GM23338 (cell line): ENCODE measurements around the gene NCF4. TPM values are rescaled to one million over a fixed set of nuclear protein-coding genes. Genes with fewer than 3 reads are reported as not detected.
A peak's percentile ranks its signal among the peaks of the same experiment; 100 is the strongest.

Source experiments
- ATAC-seq: fragments of 200-7000 bp; cut with Tn5 transposase; 3 replicates; pipeline ENCODE4 v1.9.1; 2020
- DNase-seq: peaks from one replicate; pipeline ENCODE4 v3.0.0-alpha.2; 2015; ENCODE audit warnings: low spot score
- H2AFZ ChIP-seq: fragments of 200-600 bp; sonication (generic); 2 replicates; pipeline ENCODE4 v1.8.0; 2016; ENCODE audit warnings: antibody characterized with exemption, mild to moderate bottlenecking, moderate library complexity
- H3F3A ChIP-seq: fragments of 200-600 bp; sonication (generic); replicated peaks from 2 replicates; pipeline ENCODE4 v1.8.0; 2017; ENCODE audit warnings: antibody characterized with exemption, mixed run types, low read depth
- H3K27ac ChIP-seq: fragments of 200-600 bp; sonication (generic); 2 replicates; pipeline ENCODE4 v1.6.1; 2016; ENCODE audit warnings: low read depth
- H3K27me3 ChIP-seq: fragments of 200-600 bp; sonication (generic); 2 replicates; pipeline ENCODE4 v1.8.0; 2016; ENCODE audit warnings: mild to moderate bottlenecking, mixed run types, moderate library complexity; ENCODE audit not compliant: insufficient read depth
- H3K36me3 ChIP-seq: fragments of 200-600 bp; sonication (generic); 2 replicates; pipeline ENCODE4 v1.8.0; 2016; ENCODE audit warnings: mild to moderate bottlenecking; ENCODE audit not compliant: insufficient read depth
- H3K4me1 ChIP-seq: fragments of 200-600 bp; sonication (generic); 2 replicates; pipeline ENCODE4 v1.8.0; 2016; ENCODE audit warnings: mild to moderate bottlenecking, moderate library complexity; ENCODE audit not compliant: insufficient read depth
- H3K4me2 ChIP-seq: fragments of 200-600 bp; sonication (generic); 2 replicates; pipeline ENCODE4 v1.7.1; 2017; ENCODE audit warnings: mixed run types
- H3K4me3 ChIP-seq: fragments of 200-600 bp; sonication (generic); 2 replicates; pipeline ENCODE4 v1.6.1; 2016; ENCODE audit warnings: mixed run types
- H3K79me2 ChIP-seq: fragments of 200-600 bp; sonication (generic); replicated peaks from 2 replicates; pipeline ENCODE4 v1.8.0; 2017; ENCODE audit warnings: mild to moderate bottlenecking; ENCODE audit not compliant: insufficient read depth
- H3K9me2 ChIP-seq: fragments of 200-600 bp; sonication (generic); 2 replicates; pipeline ENCODE4 v1.8.0; 2017; ENCODE audit not compliant: insufficient read depth
- H4K20me1 ChIP-seq: fragments of 200-600 bp; sonication (generic); replicated peaks from 2 replicates; pipeline ENCODE4 v1.8.0; 2017; ENCODE audit warnings: mild to moderate bottlenecking; ENCODE audit not compliant: insufficient read depth
- H3K27ac Mint-ChIP-seq: 2 replicates; pipeline ENCODE4 v1.8.0; 2020; ENCODE audit warnings: inconsistent platforms, mild to moderate bottlenecking, moderate library complexity, mixed read lengths
- H3K27me3 Mint-ChIP-seq: 3 replicates; pipeline ENCODE4 v1.8.0; 2022; ENCODE audit warnings: low read depth, mild to moderate bottlenecking, moderate library complexity, mixed read lengths, inconsistent platforms; ENCODE audit not compliant: insufficient read depth, poor library complexity
- H3K36me3 Mint-ChIP-seq: 3 replicates; pipeline ENCODE4 v1.8.0; 2021; ENCODE audit warnings: low read depth, mild to moderate bottlenecking, inconsistent platforms, moderate library complexity, mixed read lengths
- H3K4me1 Mint-ChIP-seq: 3 replicates; pipeline ENCODE4 v1.8.0; 2020; ENCODE audit warnings: mild to moderate bottlenecking, inconsistent platforms, mixed read lengths
- H3K4me3 Mint-ChIP-seq: 3 replicates; pipeline ENCODE4 v1.8.0; 2021; ENCODE audit warnings: moderate library complexity, mild to moderate bottlenecking, inconsistent platforms, mixed read lengths
- H3K9me3 Mint-ChIP-seq: 3 replicates; pipeline ENCODE4 v1.8.0; 2020; ENCODE audit warnings: moderate library complexity, mild to moderate bottlenecking, inconsistent platforms, mixed read lengths
- CREB1 ChIP-seq: fragments of 250-450 bp; sonication (Bioruptor Pico); IDR thresholded peaks from 2 replicates; pipeline ENCODE4 v1.5.0; 2020; ENCODE audit warnings: low read depth, mild to moderate bottlenecking, moderate library complexity
- EZH2 ChIP-seq: fragments of 200-600 bp; sonication (generic); IDR thresholded peaks from one replicate; pipeline ENCODE4 v1.8.0; 2017; ENCODE audit warnings: antibody characterized with exemption, mild to moderate bottlenecking, low read depth; ENCODE audit not compliant: unreplicated experiment
- EZH2phosphoT487 ChIP-seq: fragments of 200-600 bp; sonication (generic); IDR thresholded peaks from one replicate; pipeline ENCODE4 v1.8.1; 2018; ENCODE audit warnings: antibody characterized with exemption; ENCODE audit not compliant: unreplicated experiment
- JUNB ChIP-seq: IDR thresholded peaks from one replicate; pipeline ENCODE4 v1.6.1; 2016; ENCODE audit warnings: antibody characterized with exemption; ENCODE audit not compliant: unreplicated experiment
- NANOG ChIP-seq: IDR thresholded peaks from 2 replicates; pipeline ENCODE4 v1.6.1; 2016; ENCODE audit warnings: antibody characterized with exemption, borderline replicate concordance
- POLR2AphosphoS5 ChIP-seq: IDR thresholded peaks from 2 replicates; pipeline ENCODE4 v1.6.1; 2016; ENCODE audit warnings: antibody characterized with exemption, low read depth
- STAT1 ChIP-seq: IDR thresholded peaks from one replicate; pipeline ENCODE4 v1.6.1; 2016; ENCODE audit warnings: antibody characterized with exemption; ENCODE audit not compliant: unreplicated experiment
- ZNF114 ChIP-seq: fragments of 250-450 bp; sonication (Bioruptor Pico); IDR thresholded peaks from 2 replicates; pipeline ENCODE4 v1.5.0; 2020; ENCODE audit warnings: mild to moderate bottlenecking, moderate library complexity
- ZNF331 ChIP-seq: fragments of 250-450 bp; sonication (Bioruptor Pico); IDR thresholded peaks from 2 replicates; pipeline ENCODE4 v1.5.0; 2020; ENCODE audit warnings: low read depth, mild to moderate bottlenecking, moderate library complexity
- polyA plus RNA-seq: library from polyadenylated mRNA; unstranded; fragments of >200 nt; fragmentation: Nextera tagmentation; extraction: Ambion mirVana; gene quantifications from 2 replicates; pipeline ENCODE4 v1.2.1, GENCODE V29; 2016
- total RNA-seq: library from RNA; depleted of rRNA; stranded (reverse); fragments of >200 nt; shearing (Covaris generic); gene quantifications from 2 replicates; pipeline ENCODE4 v1.2.3, GENCODE V29; 2014
- TF ChIP-seq, protein P1 (sequence below): IDR thresholded peaks from 2 replicates; pipeline ENCODE4 v1.6.1; 2016; ENCODE audit warnings: antibody characterized with exemption
- TF ChIP-seq, protein P2 (sequence below), 2 experiments: fragments of 200-600 bp in 1 of 2; sonication (generic) in 1 of 2; conservative IDR thresholded peaks; 2 replicates each; pipeline versions ENCODE4 v1.5.1 to v1.6.1; 2016 to 2017; ENCODE audit warnings: antibody characterized with exemption in 2 of 2, low read depth in 2 of 2, mild to moderate bottlenecking in 2 of 2, moderate library complexity in 1 of 2
- TF ChIP-seq, protein P3 (sequence below): fragments of 250-450 bp; sonication (Bioruptor Pico); IDR thresholded peaks from 2 replicates; pipeline ENCODE4 v1.5.0; 2020; ENCODE audit warnings: mild to moderate bottlenecking, moderate library complexity
- TF ChIP-seq, protein P4 (sequence below): IDR thresholded peaks from one replicate; pipeline ENCODE4 v1.6.1; 2018; ENCODE audit warnings: antibody characterized with exemption; ENCODE audit not compliant: unreplicated experiment

Gene NCF4
- total and polyA plus RNA-seq, 2 experiments from 2014 or later = not detected

DNA sequence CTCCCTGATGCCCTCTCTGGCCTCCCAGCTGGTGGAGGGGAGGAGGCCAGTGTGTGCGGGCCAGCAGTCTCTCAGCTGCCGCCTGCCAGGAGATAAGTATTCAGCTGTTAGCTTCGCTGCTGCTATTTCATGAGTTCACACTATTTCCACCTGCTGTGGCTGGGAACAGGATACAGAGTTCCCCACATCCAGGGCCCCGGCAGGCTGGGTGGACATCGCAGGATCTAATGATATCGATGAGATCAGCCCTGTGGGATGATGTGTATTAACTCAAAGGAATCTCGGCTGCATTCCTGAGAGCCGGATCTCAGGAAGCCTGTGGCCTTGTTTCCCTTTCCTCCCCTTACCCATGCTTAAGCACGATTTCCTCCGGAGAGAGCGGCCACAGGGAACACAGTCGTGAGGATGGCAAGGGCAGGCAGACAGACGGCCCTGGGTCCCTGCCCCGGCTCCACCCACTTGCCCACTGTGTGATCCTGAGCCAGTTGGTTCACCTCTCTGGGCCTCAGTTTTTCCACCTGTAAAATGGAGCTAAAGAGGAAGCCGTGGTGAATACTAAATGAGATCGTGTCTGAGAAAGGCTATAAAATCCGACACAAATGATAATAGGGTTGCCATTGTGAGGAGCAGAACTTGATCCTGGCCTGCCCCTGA is 37.5 kb upstream of the NCF4 start:
- H3K27ac Mint-ChIP-seq = peak overlapping the region; percentile 15; the same call in 1 of the 2 replicates
- peaks cover 17% of the 10 kb centered on the region for H3K4me1 Mint-ChIP-seq
- Histone ChIP-seq H3K36me3 (no peaks in the 10 kb centered on the region), H3K27me3 (peaks cover 3% of the 10 kb centered on the region; the same call in 1 of the 2 replicates), H3K4me1 (peaks cover 8% of the 10 kb centered on the region), H3K27ac (peak overlapping the region; percentile 4; the same call in 1 of the 2 replicates), H3K4me3 (no peak overlapping the region), H2AFZ (no peak overlapping the region), H3K9me2 (no peaks in the 10 kb centered on the region), H3F3A (no peaks in the 10 kb centered on the region), H3K79me2 (no peaks in the 10 kb centered on the region), H3K4me2 (no peak overlapping the region), H4K20me1 (no peaks in the 10 kb centered on the region)
- DNase-seq = peak; percentile 81
- peak; percentile 33 for ATAC-seq
- H3K36me3 Mint-ChIP-seq = no peaks in the 10 kb centered on the region
- H3K9me3 Mint-ChIP-seq = no peaks in the 10 kb centered on the region
- TF ChIP-seq, protein P1, sequence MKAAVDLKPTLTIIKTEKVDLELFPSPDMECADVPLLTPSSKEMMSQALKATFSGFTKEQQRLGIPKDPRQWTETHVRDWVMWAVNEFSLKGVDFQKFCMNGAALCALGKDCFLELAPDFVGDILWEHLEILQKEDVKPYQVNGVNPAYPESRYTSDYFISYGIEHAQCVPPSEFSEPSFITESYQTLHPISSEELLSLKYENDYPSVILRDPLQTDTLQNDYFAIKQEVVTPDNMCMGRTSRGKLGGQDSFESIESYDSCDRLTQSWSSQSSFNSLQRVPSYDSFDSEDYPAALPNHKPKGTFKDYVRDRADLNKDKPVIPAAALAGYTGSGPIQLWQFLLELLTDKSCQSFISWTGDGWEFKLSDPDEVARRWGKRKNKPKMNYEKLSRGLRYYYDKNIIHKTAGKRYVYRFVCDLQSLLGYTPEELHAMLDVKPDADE = no peak
- TF ChIP-seq JUNB (no peak), POLR2AphosphoS5 (no peak), ZNF114 (CRISPR knock-in tag) (no peak), CREB1 (CRISPR knock-in tag) (no peak), STAT1 (no peak), NANOG (no peak), ZNF331 (CRISPR knock-in tag) (no peak), EZH2 (no peak), EZH2phosphoT487 (no peak)
- TF ChIP-seq, protein P2, sequence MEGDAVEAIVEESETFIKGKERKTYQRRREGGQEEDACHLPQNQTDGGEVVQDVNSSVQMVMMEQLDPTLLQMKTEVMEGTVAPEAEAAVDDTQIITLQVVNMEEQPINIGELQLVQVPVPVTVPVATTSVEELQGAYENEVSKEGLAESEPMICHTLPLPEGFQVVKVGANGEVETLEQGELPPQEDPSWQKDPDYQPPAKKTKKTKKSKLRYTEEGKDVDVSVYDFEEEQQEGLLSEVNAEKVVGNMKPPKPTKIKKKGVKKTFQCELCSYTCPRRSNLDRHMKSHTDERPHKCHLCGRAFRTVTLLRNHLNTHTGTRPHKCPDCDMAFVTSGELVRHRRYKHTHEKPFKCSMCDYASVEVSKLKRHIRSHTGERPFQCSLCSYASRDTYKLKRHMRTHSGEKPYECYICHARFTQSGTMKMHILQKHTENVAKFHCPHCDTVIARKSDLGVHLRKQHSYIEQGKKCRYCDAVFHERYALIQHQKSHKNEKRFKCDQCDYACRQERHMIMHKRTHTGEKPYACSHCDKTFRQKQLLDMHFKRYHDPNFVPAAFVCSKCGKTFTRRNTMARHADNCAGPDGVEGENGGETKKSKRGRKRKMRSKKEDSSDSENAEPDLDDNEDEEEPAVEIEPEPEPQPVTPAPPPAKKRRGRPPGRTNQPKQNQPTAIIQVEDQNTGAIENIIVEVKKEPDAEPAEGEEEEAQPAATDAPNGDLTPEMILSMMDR (conservative IDR thresholded peaks at IDR 0.05; ENCODE audit: low read depth in 2 of 2) = no peak
- TF ChIP-seq, protein P3, sequence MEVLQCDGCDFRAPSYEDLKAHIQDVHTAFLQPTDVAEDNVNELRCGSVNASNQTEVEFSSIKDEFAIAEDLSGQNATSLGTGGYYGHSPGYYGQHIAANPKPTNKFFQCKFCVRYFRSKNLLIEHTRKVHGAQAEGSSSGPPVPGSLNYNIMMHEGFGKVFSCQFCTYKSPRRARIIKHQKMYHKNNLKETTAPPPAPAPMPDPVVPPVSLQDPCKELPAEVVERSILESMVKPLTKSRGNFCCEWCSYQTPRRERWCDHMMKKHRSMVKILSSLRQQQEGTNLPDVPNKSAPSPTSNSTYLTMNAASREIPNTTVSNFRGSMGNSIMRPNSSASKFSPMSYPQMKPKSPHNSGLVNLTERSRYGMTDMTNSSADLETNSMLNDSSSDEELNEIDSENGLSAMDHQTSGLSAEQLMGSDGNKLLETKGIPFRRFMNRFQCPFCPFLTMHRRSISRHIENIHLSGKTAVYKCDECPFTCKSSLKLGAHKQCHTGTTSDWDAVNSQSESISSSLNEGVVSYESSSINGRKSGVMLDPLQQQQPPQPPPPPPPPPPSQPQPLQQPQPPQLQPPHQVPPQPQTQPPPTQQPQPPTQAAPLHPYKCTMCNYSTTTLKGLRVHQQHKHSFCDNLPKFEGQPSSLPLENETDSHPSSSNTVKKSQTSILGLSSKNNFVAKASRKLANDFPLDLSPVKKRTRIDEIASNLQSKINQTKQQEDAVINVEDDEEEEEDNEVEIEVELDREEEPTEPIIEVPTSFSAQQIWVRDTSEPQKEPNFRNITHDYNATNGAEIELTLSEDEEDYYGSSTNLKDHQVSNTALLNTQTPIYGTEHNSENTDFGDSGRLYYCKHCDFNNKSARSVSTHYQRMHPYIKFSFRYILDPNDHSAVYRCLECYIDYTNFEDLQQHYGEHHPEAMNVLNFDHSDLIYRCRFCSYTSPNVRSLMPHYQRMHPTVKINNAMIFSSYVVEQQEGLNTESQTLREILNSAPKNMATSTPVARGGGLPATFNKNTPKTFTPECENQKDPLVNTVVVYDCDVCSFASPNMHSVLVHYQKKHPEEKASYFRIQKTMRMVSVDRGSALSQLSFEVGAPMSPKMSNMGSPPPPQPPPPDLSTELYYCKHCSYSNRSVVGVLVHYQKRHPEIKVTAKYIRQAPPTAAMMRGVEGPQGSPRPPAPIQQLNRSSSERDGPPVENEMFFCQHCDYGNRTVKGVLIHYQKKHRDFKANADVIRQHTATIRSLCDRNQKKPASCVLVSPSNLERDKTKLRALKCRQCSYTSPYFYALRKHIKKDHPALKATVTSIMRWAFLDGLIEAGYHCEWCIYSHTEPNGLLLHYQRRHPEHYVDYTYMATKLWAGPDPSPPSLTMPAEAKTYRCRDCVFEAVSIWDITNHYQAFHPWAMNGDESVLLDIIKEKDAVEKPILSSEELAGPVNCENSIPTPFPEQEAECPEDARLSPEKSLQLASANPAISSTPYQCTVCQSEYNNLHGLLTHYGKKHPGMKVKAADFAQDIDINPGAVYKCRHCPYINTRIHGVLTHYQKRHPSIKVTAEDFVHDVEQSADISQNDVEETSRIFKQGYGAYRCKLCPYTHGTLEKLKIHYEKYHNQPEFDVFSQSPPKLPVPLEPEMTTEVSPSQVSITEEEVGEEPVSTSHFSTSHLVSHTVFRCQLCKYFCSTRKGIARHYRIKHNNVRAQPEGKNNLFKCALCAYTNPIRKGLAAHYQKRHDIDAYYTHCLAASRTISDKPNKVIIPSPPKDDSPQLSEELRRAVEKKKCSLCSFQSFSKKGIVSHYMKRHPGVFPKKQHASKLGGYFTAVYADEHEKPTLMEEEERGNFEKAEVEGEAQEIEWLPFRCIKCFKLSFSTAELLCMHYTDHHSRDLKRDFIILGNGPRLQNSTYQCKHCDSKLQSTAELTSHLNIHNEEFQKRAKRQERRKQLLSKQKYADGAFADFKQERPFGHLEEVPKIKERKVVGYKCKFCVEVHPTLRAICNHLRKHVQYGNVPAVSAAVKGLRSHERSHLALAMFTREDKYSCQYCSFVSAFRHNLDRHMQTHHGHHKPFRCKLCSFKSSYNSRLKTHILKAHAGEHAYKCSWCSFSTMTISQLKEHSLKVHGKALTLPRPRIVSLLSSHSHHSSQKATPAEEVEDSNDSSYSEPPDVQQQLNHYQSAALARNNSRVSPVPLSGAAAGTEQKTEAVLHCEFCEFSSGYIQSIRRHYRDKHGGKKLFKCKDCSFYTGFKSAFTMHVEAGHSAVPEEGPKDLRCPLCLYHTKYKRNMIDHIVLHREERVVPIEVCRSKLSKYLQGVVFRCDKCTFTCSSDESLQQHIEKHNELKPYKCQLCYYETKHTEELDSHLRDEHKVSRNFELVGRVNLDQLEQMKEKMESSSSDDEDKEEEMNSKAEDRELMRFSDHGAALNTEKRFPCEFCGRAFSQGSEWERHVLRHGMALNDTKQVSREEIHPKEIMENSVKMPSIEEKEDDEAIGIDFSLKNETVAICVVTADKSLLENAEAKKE (CRISPR knock-in tag) = no peak
- TF ChIP-seq, protein P4, sequence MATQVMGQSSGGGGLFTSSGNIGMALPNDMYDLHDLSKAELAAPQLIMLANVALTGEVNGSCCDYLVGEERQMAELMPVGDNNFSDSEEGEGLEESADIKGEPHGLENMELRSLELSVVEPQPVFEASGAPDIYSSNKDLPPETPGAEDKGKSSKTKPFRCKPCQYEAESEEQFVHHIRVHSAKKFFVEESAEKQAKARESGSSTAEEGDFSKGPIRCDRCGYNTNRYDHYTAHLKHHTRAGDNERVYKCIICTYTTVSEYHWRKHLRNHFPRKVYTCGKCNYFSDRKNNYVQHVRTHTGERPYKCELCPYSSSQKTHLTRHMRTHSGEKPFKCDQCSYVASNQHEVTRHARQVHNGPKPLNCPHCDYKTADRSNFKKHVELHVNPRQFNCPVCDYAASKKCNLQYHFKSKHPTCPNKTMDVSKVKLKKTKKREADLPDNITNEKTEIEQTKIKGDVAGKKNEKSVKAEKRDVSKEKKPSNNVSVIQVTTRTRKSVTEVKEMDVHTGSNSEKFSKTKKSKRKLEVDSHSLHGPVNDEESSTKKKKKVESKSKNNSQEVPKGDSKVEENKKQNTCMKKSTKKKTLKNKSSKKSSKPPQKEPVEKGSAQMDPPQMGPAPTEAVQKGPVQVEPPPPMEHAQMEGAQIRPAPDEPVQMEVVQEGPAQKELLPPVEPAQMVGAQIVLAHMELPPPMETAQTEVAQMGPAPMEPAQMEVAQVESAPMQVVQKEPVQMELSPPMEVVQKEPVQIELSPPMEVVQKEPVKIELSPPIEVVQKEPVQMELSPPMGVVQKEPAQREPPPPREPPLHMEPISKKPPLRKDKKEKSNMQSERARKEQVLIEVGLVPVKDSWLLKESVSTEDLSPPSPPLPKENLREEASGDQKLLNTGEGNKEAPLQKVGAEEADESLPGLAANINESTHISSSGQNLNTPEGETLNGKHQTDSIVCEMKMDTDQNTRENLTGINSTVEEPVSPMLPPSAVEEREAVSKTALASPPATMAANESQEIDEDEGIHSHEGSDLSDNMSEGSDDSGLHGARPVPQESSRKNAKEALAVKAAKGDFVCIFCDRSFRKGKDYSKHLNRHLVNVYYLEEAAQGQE = no peak
- H3K4me3 Mint-ChIP-seq = no peak overlapping the region
- peaks cover 24% of the 10 kb centered on the region for H3K27me3 Mint-ChIP-seq
